Activated T-cell treated with anti-CD3 and anti-CD28 coated beads for 48 hours (primary cell): ENCODE measurements around the gene POLDIP2.

Experiments
- DNase-seq: peaks from one replicate; pipeline ENCODE4 v3.0.0-alpha.2; 2020; ENCODE audit warnings: low read depth

The POLDIP2 gene

DNA sequence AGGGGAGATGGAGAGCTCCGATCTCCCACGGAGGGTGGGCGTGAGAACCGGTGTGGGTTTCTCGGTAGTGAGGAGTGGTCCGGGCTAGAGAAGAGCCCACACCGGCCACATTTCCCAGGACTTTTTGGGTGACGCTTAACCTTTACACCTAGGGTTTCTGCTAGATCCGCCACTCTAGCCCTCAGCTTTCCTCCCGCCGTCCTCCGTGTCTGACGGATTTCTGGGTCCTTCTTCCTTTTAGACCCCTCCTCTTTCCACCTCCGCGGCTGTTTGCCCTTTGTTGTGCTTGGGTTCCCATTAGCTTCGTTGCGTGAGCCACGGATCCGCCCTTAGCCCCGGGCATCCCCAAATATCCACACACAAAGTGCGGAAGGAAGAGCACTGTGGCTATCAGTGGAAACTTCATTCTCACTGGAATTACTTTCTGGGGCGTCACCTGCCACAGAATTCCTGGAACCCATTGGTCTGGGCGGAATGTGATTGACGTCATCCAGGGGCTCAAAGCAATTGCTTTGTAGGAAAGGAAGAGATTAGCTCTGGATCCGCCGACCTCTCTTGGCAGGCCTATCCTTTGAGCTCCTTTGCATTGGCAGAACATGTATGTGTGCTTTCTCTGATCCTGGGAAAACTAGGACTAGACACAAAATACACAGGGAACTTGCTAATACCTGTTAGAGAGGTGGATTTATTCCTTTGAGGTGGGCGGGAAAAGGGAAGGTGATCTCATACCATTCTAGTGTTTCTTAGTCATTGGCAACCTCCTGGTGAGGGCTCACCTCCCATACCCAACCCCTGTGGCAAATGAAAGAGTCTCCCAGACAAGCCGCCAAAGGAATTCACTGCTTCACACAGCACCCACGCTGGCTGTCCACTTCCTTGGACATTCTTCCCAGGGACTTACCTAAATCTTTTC, 21.1 kb downstream of the POLDIP2 start:
- no peak for DNase-seq

DNA sequence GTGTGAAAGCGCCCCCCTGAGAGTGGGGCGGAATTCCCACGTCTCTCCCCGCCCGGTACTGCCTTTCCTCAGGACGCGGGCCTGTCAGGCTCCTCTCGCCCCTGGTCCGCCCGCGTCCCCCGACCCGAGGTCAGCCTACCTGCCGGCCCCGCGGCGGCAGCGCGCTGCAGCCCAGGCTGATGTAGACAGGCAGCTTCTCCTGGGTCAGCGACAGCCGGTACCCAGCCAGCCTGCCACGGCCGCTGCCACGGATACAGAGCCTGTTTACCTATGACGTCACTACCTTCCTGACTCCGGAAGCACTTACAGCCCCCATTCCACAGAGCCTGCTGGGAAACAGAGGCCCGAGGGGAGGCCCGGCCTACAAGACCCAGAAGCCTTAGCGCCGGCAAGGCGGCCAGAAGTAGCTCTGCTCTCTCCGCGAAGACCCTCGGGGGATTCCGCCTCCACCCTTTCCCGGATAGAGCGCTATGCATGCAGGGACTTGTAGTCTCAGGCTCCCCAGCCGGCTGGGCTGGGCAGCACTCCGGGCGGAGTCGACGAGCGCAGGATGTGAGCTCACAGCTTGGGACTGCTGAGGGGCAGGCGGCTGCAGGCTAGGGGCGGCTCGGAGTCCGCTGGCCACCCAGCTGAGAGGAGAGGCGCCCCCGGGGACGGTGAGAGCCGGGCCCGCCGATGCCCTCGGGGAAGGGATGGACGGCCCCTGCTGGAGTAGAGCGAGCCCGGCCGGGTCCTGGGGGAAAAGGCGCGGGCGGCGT, 21.9 kb downstream of the POLDIP2 start, which contains the start of the genes IFT20 and TNFAIP1:
TSS of gene IFT20 (minus strand) at position 272 of the 758 bp plus-strand sequence. CDS start 3,487 bp downstream, outside the sequence.
TSS of gene TNFAIP1 (plus strand) at position 561 of the 758 bp plus-strand sequence. CDS start 3,761 bp downstream, outside the sequence.
- DNase-seq: peak; percentile 94

DNA sequence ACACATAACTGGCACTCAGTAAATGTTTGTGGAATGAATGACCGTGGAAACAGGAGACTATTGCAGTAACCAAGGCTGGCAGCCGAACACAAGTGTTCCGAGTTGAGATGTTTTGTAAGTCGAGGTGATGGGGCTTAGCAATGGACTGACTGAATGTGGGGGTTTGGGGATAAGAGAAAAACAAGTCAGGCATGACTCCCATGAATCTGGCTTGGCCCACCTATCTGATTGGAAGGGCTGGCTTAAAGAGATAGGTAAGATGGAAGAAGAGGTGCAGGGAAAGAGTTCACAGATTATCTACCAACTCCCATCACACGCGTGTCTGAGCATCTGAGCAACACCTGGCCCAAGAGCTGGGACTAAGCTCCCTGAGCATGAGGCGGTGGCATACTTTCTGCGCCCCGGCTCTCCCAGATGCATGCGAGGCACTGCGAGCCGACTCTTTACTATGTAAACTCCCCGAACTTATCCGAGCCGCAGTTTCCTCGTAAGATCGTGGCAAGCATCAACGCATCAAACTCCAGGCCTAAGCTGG, 22.6 kb downstream of the POLDIP2 start:
- no peak for DNase-seq

DNA sequence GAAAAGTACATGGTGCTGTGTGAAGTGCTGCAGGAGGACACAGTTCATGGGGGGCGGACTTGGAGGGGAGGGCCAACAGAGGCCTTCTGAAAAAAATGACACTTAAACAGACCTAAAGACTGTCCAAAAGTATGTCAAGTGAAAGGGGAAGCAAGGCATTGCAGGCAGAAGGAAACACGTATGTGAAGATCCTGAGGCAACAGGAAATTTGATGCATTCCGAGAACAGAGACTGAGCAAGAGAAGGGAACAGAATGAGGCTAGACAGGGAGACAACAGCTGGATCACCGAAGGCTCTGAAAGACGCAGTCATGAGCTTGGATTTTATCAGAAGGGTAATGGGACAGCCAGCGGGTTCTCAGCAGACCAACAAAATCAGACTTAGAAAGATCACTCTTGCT, 23.2 kb downstream of the POLDIP2 start:
- no peak for DNase-seq

DNA sequence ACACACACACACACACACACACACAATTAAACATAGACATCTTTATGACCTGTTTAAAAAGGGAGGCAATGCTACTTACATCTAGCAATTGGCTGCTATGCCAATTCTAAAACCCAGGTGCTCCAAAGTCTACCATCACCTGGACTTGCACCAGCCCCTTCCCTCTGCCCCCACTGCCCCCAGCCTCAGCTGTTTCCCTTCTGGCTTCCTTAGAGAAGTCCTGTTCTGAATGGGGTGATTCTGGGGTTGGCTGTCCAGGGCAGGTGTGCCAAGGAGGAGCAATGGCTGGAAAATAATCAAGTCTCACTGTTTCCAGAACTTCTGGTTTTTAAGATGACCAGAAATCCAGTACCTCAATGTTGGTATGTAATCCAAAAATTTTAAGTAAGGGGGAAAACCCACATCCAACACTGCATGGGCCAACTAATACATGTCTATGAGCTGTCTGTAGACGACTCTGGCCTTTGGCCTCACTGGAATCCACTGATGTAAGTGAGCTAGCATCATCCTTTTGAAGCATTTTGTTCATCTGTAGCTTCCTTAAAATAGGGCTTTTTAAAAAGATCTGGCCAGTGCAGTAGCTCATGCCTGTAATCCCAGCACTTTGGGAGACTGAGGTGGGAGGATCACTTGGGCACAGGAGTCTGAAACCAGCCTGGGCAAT, 24.1 kb downstream of the POLDIP2 start:
- no peak for DNase-seq

DNA sequence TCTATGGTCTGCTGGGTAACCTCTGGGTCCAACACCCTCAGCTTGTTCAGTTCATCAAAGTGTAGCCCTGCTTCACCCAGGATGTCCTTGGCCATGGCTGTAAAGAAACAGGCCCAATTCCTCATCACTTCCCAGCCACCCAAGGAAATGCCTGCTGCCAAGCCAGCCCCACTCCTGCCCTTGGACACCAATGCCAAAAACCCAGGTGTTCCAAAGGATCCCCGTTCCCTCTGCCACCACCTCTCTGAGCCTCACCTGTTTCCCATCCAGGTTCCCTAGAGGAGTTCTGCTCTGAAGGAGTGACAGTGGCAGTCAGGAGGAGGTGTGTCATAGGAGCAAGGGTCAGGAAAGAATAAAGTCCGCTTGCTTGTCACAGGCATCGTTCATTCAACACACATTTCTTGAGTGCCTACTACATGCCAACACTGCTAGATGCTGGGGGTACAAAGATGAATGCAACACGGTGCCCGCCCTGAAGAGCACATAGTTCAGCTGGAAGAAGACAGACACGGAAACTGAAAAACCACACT, 25.4 kb downstream of the POLDIP2 start:
- DNase-seq: no peak

DNA sequence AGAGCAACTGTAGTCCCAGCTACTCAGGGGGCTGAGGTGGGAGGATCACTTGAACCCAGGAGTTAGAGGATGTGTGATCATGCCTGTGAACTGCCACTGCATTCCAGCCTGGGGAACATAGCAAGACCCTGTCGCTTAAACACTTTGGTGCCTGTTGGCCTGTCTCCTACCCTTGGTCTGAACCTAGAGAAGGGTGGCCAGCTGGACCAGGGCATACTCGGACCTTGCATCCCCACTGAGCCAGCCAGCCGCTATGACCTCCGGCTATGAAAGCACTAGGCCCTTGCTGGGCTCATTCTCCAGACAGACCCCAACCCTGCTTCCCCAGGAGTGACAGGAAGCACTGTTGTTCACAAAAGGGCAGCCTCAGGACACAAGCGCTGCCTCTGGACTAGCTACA, 26.7 kb downstream of the POLDIP2 start:
- DNase-seq: no peak

DNA sequence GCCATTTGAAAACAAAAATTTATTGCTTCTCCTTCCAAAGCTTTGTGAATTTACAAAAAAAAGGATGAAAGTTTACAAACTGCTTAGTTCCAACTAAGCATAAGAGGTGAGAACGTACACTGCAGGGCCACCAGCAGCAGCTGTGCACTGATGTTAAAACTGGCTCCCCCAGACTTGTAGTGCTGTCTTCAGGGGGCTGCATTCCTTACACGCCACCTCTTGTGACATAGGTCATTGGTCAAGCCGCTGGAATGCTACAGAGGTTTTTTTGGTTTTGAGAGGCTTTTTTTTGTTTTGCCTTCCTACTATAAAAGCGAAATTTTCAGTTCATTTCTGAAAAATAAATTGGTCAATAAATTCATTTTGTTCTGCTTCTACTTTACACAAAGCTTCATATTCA, 29.0 kb downstream of the POLDIP2 start:
- DNase-seq: no peak

DNA sequence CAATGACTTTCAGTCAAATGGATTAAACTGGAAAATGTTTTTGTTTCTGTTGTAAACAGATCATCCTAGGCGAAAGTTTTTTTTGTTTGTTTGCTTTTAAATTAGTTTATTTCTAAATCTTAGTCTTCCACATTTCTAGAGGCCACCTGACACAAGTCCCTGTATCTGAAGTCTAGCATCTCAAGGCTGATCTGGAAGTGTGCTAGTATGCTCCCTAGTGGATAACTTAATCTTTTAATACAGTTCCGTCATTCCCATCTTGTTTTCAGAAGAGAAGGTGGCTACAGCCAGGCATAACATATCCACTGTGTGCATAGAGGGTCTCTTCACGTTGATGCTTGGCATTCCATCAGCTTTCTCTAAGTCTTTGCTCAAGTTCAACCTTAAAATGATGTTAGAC, 29.6 kb downstream of the POLDIP2 start:
- DNase-seq: no peak

DNA sequence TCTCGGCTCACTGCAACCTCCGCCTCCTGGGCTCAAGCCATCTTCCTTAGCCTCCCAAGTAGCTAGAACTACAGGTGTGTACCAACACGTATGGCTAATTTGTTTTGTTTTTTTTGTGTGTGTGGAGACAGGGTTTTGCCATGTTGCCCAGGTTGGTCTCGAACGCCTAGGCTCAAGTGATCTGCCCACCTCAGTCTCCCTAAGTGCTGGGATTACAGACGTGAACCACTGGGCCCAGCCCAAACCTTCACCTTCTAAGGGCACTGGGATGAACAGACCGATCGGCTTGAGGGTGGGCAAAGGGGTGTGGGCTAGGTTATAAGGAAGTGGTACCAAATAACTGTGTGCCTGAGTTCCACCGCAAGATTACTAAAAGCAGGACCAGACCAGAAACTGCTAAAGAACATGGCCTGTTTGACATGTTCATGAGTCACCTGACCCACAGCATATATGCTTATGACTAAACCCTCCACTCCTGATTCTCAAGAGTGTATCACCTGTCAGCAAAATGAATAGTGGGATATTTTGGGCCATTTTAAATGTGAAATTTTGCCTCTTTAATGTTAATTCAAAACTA, 30.2 kb downstream of the POLDIP2 start:
- peak; percentile 20 for DNase-seq

DNA sequence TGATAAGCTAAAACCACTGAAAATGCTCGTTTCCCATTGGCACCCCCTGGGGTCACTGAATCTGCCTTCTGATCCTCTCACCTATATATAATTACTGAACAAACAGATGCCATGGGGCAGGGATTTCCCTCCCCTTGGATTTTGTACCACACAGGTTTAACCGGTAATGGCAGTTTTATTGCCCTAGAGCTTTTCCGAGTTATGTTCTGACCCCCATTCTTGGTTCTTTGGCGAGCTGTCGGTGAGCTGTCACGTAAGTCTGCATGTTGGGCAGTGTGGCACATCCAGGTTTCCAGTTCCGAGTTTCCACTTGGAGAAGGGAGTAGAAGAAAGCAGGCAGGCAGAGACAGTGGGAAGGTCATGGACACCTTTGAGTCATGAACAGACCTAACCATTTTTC, 31.2 kb downstream of the POLDIP2 start:
- DNase-seq: no peak

DNA sequence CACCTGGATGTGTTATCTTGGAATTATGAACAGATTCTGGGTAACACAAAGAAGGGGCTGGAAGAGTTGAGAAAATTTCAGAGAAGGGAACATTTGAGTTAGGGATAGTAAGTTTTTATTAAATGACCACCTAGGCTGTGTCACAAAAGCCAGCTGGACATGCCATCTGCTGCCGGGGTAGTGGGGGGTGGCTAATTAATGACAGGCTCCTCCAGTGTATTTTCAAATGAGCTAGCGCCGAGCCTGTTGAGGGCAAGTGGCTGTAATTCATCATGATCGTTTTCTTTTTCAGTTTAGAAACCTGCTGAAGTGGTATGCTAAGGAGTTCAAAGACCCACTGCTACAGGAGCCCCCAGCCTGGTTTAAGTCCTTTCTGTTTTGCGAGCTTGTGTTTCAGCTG, 32.1 kb downstream of the POLDIP2 start:
- DNase-seq: no peak

DNA sequence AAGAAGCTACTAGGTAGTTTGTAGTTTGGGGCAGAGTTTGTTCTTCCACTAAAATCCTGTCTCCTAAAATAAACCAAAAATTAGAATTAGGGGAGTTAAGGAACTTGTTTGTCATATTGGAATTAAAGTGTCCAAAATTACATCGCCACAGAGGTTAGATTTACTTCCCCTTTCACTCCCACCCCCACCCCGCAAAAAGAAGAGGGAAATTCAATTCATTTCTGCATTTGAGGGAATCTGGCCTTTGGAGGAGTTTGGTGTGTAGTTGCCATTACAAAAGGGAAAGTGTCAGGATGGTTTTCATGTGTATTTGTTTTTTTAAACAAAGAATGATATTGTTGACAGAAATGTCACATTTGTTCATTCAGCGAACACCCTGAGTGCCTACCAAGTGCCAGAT, 32.5 kb downstream of the POLDIP2 start:
- no peak for DNase-seq

DNA sequence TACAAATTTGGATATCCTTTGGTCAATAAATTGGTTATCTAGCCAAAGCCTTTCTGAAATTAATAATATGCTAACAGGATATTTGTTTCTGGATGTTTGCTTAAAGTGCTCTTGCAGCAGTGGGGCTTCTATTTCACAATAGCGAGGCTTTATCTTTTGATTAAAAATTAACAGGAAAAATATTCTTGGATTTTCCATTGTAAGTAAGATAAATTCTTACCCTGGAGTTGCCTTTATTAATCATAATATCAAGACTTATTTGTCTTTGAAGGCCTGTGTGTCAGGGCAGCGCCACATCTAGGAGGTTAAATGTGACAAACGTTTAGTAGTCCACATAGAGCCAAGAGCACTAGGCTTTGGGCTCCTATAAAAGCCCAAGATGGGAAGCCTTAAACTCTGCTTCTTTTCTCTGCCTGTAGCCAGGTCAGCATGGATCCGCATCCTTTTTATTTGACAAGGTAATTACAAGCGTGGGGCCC, 33.0 kb downstream of the POLDIP2 start:
- no peak for DNase-seq

DNA sequence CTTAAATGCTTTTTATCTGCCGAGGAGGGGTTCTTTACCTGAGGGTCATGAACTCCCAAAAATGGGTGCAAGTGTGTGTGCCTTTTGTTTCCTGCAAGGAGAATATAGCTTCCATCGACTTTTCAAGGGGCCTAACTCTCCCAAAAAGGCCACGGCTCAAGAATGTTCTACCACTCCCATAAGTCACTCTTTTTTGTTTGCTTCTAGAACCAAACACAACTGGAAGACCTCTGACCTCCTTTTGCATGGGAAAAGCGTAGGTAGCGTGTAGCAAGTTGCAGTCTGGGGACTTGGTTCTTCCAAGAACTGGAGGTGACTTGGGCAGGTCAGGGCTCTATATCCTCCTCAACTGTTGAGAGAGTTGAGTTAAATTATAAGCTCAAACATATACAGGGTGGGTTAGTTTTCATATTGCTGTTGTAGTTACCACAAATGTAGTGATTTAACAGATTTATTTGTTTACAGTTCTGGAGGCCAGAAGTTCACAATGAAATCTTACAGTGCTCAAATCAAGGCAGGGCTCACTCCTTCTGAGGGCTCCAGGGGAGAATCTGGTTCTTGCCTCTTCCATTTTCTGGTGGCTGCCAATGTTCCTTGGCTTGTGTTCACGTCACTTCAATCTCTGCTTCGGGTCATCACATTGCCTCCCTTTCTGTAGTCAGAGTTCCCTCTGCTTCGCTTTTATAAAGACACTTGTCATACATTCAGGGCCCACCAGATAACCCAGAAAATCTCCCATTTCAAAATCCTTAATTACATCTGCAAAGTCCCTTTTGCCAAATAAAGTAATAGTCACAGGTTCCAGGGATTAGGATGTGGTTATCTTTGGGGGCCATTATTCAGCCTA, 36.9 kb downstream of the POLDIP2 start:
- no peak for DNase-seq

DNA sequence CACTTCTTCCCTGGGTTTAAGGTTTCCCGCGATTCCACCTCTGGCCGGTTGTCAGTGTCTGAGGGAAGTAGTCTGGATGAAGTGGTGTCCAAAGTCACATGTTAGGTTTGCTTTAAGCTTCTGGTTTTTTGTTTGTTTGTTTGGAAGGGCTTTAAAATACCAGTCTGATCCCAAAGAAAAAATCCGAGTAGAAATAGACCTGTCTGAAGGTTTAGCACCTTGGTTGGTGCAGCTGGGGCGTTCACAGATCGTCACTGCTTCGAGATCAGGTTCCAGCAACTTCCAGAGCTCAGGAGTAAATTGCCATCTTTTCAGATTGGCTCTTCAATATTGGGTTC, 37.8 kb downstream of the POLDIP2 start:
- no peak for DNase-seq

DNA sequence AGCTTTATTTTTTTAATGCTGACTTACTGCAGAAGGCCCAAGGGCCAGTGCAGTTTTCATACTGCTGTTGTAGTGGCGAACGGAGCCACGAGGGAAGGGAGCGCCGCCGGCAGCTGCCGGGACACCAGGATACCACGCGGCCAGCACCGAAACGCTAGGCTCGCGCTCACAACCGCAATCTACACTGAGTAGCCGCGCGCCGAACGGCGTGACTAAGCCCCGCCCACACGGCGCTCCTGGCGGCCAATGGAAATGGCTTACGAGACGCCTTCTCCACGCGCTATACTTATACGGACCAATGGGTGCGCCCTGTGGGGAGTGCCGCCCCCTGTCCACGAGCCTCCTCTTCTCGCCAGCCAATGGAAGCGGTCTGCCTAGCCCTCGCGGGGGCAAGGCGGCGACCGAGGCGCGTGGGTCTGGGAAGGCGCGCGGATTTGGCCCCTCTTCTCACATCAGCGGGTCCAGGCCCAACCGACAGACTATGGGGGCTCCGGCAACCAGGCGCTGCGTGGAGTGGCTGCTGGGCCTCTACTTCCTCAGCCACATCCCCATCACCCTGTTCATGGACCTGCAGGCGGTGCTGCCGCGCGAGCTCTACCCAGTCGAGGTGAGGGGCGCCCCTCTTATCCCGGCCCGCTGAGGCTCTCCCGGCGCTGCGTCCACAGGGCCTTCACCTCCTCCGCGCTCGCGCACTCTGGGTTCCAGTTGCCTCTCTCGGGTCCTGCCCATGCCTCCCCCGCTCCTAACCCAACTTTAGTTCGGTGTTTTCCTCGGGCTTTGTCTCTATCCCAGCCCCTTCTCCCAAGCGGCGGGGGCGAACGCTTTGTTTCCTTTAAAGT, 38.3 kb downstream of the POLDIP2 start, which contains the start of gene TMEM97:
TSS of gene TMEM97 (plus strand) at position 442 of the 839 bp plus-strand sequence. CDS start at position 482, 40 bp downstream.
- peak; percentile 93 for DNase-seq

DNA sequence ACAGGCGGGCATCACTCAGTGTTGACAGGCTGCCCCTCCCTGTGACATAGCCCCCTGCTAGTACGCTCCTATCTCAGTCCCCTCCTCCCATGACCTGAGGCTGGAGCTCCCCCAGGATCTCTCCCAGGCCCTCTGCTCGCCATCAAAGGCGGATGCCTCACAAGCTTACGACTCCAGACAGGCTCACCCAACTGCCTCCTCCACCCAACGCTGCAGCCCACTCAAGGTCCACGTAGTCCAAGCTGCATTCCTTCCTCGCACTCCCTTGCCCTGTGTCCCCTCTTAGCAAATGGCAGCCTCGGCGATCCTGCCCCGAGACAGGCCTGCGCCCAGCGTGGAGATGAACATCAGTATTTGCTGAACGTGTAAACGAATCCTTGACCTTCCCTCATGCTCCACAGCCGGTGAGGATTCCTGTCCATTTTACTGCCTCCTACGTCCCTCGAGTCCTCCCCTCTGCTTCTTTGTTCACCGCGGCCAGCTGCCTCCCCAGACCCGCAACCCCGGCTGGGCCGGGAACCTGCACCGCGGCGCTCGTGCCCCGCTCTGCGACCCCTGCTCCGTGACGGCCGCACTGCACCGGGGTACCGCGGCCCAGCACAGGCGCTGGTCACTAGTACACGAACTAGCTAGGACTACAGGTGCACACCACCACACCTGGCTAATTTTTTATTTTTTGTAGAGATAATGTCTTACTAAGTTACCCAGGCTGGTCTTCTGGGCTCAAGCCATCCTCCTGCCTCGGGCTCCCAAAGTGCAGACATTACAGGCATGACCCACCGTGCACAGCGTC, 39.2 kb downstream of the POLDIP2 start:
- DNase-seq: no peak
